ENCODE data around the gene SERPINA12.

The SERPINA12 gene

GRCh38 chr14:94451091-94451771, 58.0 kb downstream of the SERPINA12 start:
- no peak overlapping the region for H3K4me3 ChIP-seq (ENCODE audit: low read length)
- no peak for DNase-seq (ENCODE audit: low read depth, low spot score)

GRCh38 chr14:94450722-94451090, 58.6 kb downstream of the SERPINA12 start:
- DNase-seq (ENCODE audit: low read depth, low spot score) = no peak
- H3K4me3 ChIP-seq (ENCODE audit: low read length) = no peak overlapping the region

- no peak for DNase-seq (ENCODE audit: low read depth, low spot score)
- no peak overlapping the region for H3K4me3 ChIP-seq (ENCODE audit: low read length)
These were observed 59.3 kb downstream of the SERPINA12 start for GRCh38 chr14:94449930-94450329.

GRCh38 chr14:94448071-94448808, 61.0 kb downstream of the SERPINA12 start:
- H3K4me3 ChIP-seq (ENCODE audit: low read length) = no peak overlapping the region
- no peak for DNase-seq (ENCODE audit: low read depth, low spot score)

- H3K4me3 ChIP-seq (ENCODE audit: low read length) = no peak overlapping the region
- DNase-seq (ENCODE audit: low read depth, low spot score) = no peak
These were observed 62.1 kb downstream of the SERPINA12 start for GRCh38 chr14:94447206-94447605.

- DNase-seq (ENCODE audit: low read depth, low spot score) = no peak
- no peak overlapping the region for H3K4me3 ChIP-seq (ENCODE audit: low read length)
These were observed 63.1 kb downstream of the SERPINA12 start for GRCh38 chr14:94446126-94446525.

- no peak for DNase-seq (ENCODE audit: low read depth, low spot score)
- H3K4me3 ChIP-seq (ENCODE audit: low read length) = no peak overlapping the region
These were observed 64.3 kb downstream of the SERPINA12 start for GRCh38 chr14:94445003-94445402.

GRCh38 chr14:94441531-94442205, 67.6 kb downstream of the SERPINA12 start:
- H3K4me3 ChIP-seq (ENCODE audit: low read length) = no peak overlapping the region
- no peak for DNase-seq (ENCODE audit: low read depth, low spot score)

- DNase-seq (ENCODE audit: low read depth, low spot score) = no peak
- H3K4me3 ChIP-seq (ENCODE audit: low read length) = no peak overlapping the region
These were observed 68.1 kb downstream of the SERPINA12 start for GRCh38 chr14:94441130-94441529.

- DNase-seq (ENCODE audit: low read depth, low spot score) = no peak
- H3K4me3 ChIP-seq (ENCODE audit: low read length) = no peak overlapping the region
These were observed 69.7 kb downstream of the SERPINA12 start for GRCh38 chr14:94439453-94440057.

Measured in Jurkat, Clone E6-1 (cell line).